SU-DHL-6 (cell line): Measurements from ENCODE around the gene GUCY1A1.

Experiments used
- H2AFZ ChIP-seq: fragments of 200-600 bp; sonication (generic); 2 replicates; pipeline ENCODE4 v1.6.1; 2014; ENCODE audit warnings: low read depth, mild to moderate bottlenecking, moderate library complexity, mixed read lengths, antibody characterized with exemption, low read length; ENCODE audit not compliant: severe bottlenecking
- H3F3A ChIP-seq: fragments of 200-600 bp; shearing (Covaris generic); 2 replicates; pipeline ENCODE4 v1.6.0; 2016; ENCODE audit warnings: antibody characterized with exemption, mild to moderate bottlenecking; ENCODE audit not compliant: insufficient read depth
- H3K27ac ChIP-seq: fragments of 200-600 bp; sonication (generic); 2 replicates; pipeline ENCODE4 v1.5.1; 2016; ENCODE audit warnings: low read depth, mild to moderate bottlenecking, low read length, moderate library complexity, mixed read lengths
- H3K27me3 ChIP-seq: fragments of 200-600 bp; sonication (generic), shearing (Covaris generic); 2 replicates; pipeline ENCODE4 v1.6.0; 2014; ENCODE audit warnings: mild to moderate bottlenecking, low read length
- H3K36me3 ChIP-seq: fragments of 200-600 bp; sonication (generic); 2 replicates; pipeline ENCODE4 v1.6.1; 2014; ENCODE audit warnings: mild to moderate bottlenecking, low read length, mixed read lengths
- H3K4me2 ChIP-seq: fragments of 300-600, 200-600 bp; shearing (Covaris generic), sonication (generic); 2 replicates; pipeline ENCODE4 v1.6.0; 2014; ENCODE audit warnings: low read length, low read depth, mild to moderate bottlenecking; ENCODE audit not compliant: poor library complexity, severe bottlenecking
- H3K4me3 ChIP-seq: fragments of 200-600 bp; sonication (generic); 2 replicates; pipeline ENCODE4 v1.5.1; 2014; ENCODE audit warnings: antibody characterized with exemption, low read length, mild to moderate bottlenecking, mixed read lengths; ENCODE audit not compliant: insufficient read depth, poor library complexity, severe bottlenecking
- H3K79me2 ChIP-seq: fragments of 200-600 bp; sonication (generic); 2 replicates; pipeline ENCODE4 v1.6.1; 2014; ENCODE audit warnings: mild to moderate bottlenecking, low read length, moderate library complexity; ENCODE audit not compliant: insufficient read depth
- H3K9ac ChIP-seq: fragments of 200-600 bp; sonication (generic); 2 replicates; pipeline ENCODE4 v1.7.0; 2014; ENCODE audit warnings: mild to moderate bottlenecking, low read length
- H3K9me2 ChIP-seq: fragments of 200-600 bp; sonication (generic); replicated peaks from 2 replicates; pipeline ENCODE4 v1.6.1; 2014; ENCODE audit warnings: low read length; ENCODE audit not compliant: insufficient read depth
- H3K9me3 ChIP-seq: fragments of 200-600 bp; sonication (generic); 2 replicates; pipeline ENCODE4 v1.6.1; 2014; ENCODE audit warnings: low read length, mixed read lengths; ENCODE audit not compliant: insufficient read depth
- H4K20me1 ChIP-seq: fragments of 200-600 bp; sonication (generic); 2 replicates; pipeline ENCODE4 v1.6.1; 2014; ENCODE audit warnings: low read depth, mild to moderate bottlenecking, antibody characterized with exemption, low read length, moderate library complexity, mixed read lengths
- CTCF ChIP-seq: fragments of 200-600 bp; sonication (generic); IDR thresholded peaks from one replicate; pipeline ENCODE4 v1.5.1; 2017; ENCODE audit warnings: antibody characterized with exemption, mild to moderate bottlenecking, low read length, moderate library complexity; ENCODE audit not compliant: insufficient read depth, poor library complexity, severe bottlenecking
- EZH2phosphoT487 ChIP-seq: fragments of 200-600 bp; sonication (generic), shearing (Covaris generic); conservative IDR thresholded peaks from 2 replicates; pipeline ENCODE4 v1.6.1; 2018; ENCODE audit warnings: mild to moderate bottlenecking, antibody characterized with exemption, low read length, moderate library complexity, mixed read lengths

GUCY1A1 gene

GRCh38 chr4:155684892-155685541 is 18.4 kb downstream of the GUCY1A1 start:
- Histone ChIP-seq H4K20me1 (no peaks in the 10 kb centered on the region), H3K27me3 (no peaks in the 10 kb centered on the region), H3K4me3 (no peak overlapping the region), H2AFZ (no peak overlapping the region), H3K36me3 (no peaks in the 10 kb centered on the region), H3K4me2 (no peak overlapping the region), H3K9me2 (no peaks in the 10 kb centered on the region), H3K27ac (no peak overlapping the region), H3K79me2 (no peaks in the 10 kb centered on the region), H3K9ac (no peak overlapping the region), H3F3A (no peaks in the 10 kb centered on the region), H3K9me3 (no peaks in the 10 kb centered on the region)
- no peak for TF ChIP-seq CTCF
- TF ChIP-seq EZH2phosphoT487: no peak

- Histone ChIP-seq H3K27ac (no peak overlapping the region), H3K9ac (no peak overlapping the region), H3F3A (no peaks in the 10 kb centered on the region), H3K4me2 (no peak overlapping the region), H2AFZ (no peak overlapping the region), H3K9me3 (no peaks in the 10 kb centered on the region), H3K36me3 (no peaks in the 10 kb centered on the region), H3K79me2 (no peaks in the 10 kb centered on the region), H4K20me1 (no peaks in the 10 kb centered on the region), H3K27me3 (no peaks in the 10 kb centered on the region), H3K9me2 (no peaks in the 10 kb centered on the region), H3K4me3 (no peak overlapping the region)
- no peak for TF ChIP-seq CTCF
- no peak for TF ChIP-seq EZH2phosphoT487
Measured at GRCh38 chr4:155687380-155687982, 20.8 kb downstream of the GUCY1A1 start.

GRCh38 chr4:155688211-155688610 is 21.6 kb downstream of the GUCY1A1 start:
- no peaks in the 10 kb centered on the region for H3K36me3 ChIP-seq
- no peak overlapping the region for H3K4me2 ChIP-seq
- no peaks in the 10 kb centered on the region for H3K9me2 ChIP-seq
- H3F3A ChIP-seq: no peaks in the 10 kb centered on the region
- H4K20me1 ChIP-seq: no peaks in the 10 kb centered on the region
- no peaks in the 10 kb centered on the region for H3K9me3 ChIP-seq
- H3K27me3 ChIP-seq: no peaks in the 10 kb centered on the region
- H3K27ac ChIP-seq: no peak overlapping the region
- H3K79me2 ChIP-seq: no peaks in the 10 kb centered on the region
- H3K9ac ChIP-seq: no peak overlapping the region
- no peak for TF ChIP-seq CTCF
- no peak overlapping the region for H3K4me3 ChIP-seq
- no peak overlapping the region for H2AFZ ChIP-seq
